Lung (tissue), 12 donors: ENCODE measurements around the gene RASAL2. TPM values are rescaled to one million over a fixed set of nuclear protein-coding genes. Genes with fewer than 3 reads are reported as not detected.
A peak's percentile ranks its signal among the peaks of the same experiment; 100 is the strongest.

ENCODE experiments used
- ATAC-seq: fragments of 200-7000 bp; cut with Tn5 transposase; one replicate; pipeline ENCODE4 v1.9.1; 2020; ENCODE audit warnings: moderate number of reproducible peaks; ENCODE audit not compliant: insufficient read depth, low FRiP score
- DNase-seq, 3 donors: peaks; one replicate each; pipeline ENCODE4 v3.0.0-alpha.2; 2013 to 2017
- H3K27ac ChIP-seq, 2 donors: one replicate each; pipeline ENCODE4 v1.5.1; 2013; ENCODE audit warnings: mild to moderate bottlenecking in 2 of 2, moderate library complexity in 2 of 2, control low read depth in 1 of 2, inconsistent platforms in 1 of 2, low read depth in 1 of 2, low read length in 1 of 2
- H3K27me3 ChIP-seq, 3 donors: one replicate each; pipeline ENCODE4 v1.5.1; 2013; ENCODE audit warnings: low read length in 2 of 3; ENCODE audit not compliant: control insufficient read depth in 3 of 3, insufficient read depth in 3 of 3
- H3K36me3 ChIP-seq, 4 donors: one replicate each; pipeline ENCODE4 v1.5.1; 2013; ENCODE audit warnings: low read length in 4 of 4, mild to moderate bottlenecking in 1 of 4, moderate library complexity in 1 of 4; ENCODE audit not compliant: control insufficient read depth in 4 of 4, insufficient read depth in 4 of 4
- H3K4me1 ChIP-seq, 5 donors: one replicate each; pipeline ENCODE4 v1.5.1; 2013; ENCODE audit warnings: low read length in 5 of 5, mild to moderate bottlenecking in 2 of 5, moderate library complexity in 1 of 5; ENCODE audit not compliant: control insufficient read depth in 5 of 5, insufficient read depth in 5 of 5
- H3K4me3 ChIP-seq: one replicate; pipeline ENCODE4 v1.5.1; 2013; ENCODE audit warnings: mild to moderate bottlenecking, control low read depth, moderate library complexity
- H3K9ac ChIP-seq, 2 donors: one replicate each; pipeline ENCODE4 v1.5.1; 2013; ENCODE audit warnings: low read length in 2 of 2, control low read depth in 1 of 2; ENCODE audit not compliant: insufficient read depth in 1 of 2
- H3K9me3 ChIP-seq, 4 donors: one replicate each; pipeline ENCODE4 v1.5.1; 2013; ENCODE audit warnings: low read length in 3 of 4, mild to moderate bottlenecking in 1 of 4, moderate library complexity in 1 of 4; ENCODE audit not compliant: control insufficient read depth in 4 of 4, insufficient read depth in 3 of 4
- CTCF ChIP-seq: IDR thresholded peaks from 2 replicates; pipeline ENCODE4 v1.5.1; 2012; ENCODE audit warnings: mild to moderate bottlenecking; ENCODE audit errors: control extremely low read depth, extremely low read depth
- WGBS, 2 donors: extraction: QIAGEN DNeasy Blood & Tissue Kit; methylation state at CpG; one replicate each; pipeline ENCODE4 v1.1.7; 2013; 5-methylcytosine and 5-hydroxymethylcytosine counted together
- polyA plus RNA-seq, 2 donors: library from polyadenylated mRNA; stranded (reverse); fragments of 200-250 nt; gene quantifications; one replicate each; pipeline ENCODE4 v1.2.1, GENCODE V29; 2013
- total RNA-seq, 2 donors: library from RNA; depleted of rRNA in 1 of 2; stranded (reverse); fragments of >200 nt in 1 of 2; gene quantifications; one replicate each; pipeline ENCODE4 v1.2.1, GENCODE V29; 2014 to 2021
- donor health status: control.
- donor health status: control.
- donor health status: Bipolar disorder and iron deficiency.
- donor health status: healthy.
- donor health status: DM: yes; HTN: yes; CAD: no.

Gene RASAL2
- total and polyA plus RNA-seq, 4 donors: 4.9 to 34.8 (median 15.8) TPM

- Histone ChIP-seq H3K36me3 (no peaks in the 10 kb centered on the region), H3K9ac (no peak overlapping the region), H3K27me3 (no peaks in the 10 kb centered on the region), H3K4me1 (peaks cover 0 to 9% (median 0%) of the 10 kb centered on the region in 5 donors), H3K27ac (no peak overlapping the region), H3K9me3 (no peaks in the 10 kb centered on the region), H3K4me3 (no peak overlapping the region)
- TF ChIP-seq CTCF: no peak
- ATAC-seq (no peak), DNase-seq (no peak)
Observed at GRCh38 chr1:178300352-178300699, 206.4 kb downstream of the RASAL2 start.

GRCh38 chr1:178301141-178301540 lies 207.2 kb downstream of the RASAL2 start:
- ATAC-seq: no peak
- H3K27ac ChIP-seq: peak overlapping the region in 1 of 2 donors; percentile 2
- H3K36me3 ChIP-seq: no peaks in the 10 kb centered on the region
- TF ChIP-seq CTCF: no peak
- no peak for DNase-seq
- no peaks in the 10 kb centered on the region for H3K27me3 ChIP-seq
- no peaks in the 10 kb centered on the region for H3K9me3 ChIP-seq
- peaks cover 0 to 9% (median 0%) of the 10 kb centered on the region in 5 donors for H3K4me1 ChIP-seq
- WGBS, 2 donors: 71 to 91% methylated on average over 1 of the region's 1 CpG
- no peak overlapping the region for H3K9ac ChIP-seq
- H3K4me3 ChIP-seq: no peak overlapping the region

- H3K27me3 ChIP-seq: no peaks in the 10 kb centered on the region
- no peak for TF ChIP-seq CTCF
- no peak overlapping the region for H3K27ac ChIP-seq
- no peaks in the 10 kb centered on the region for H3K36me3 ChIP-seq
- no peaks in the 10 kb centered on the region for H3K9me3 ChIP-seq
- no peak for DNase-seq
- no peak for ATAC-seq
- no peak overlapping the region for H3K9ac ChIP-seq
- WGBS, 2 donors: 64 to 73% methylated on average over 1 of the region's 1 CpG
- H3K4me3 ChIP-seq: no peak overlapping the region
- peaks cover 0 to 12% (median 5%) of the 10 kb centered on the region in 5 donors for H3K4me1 ChIP-seq
Observed at GRCh38 chr1:178307264-178307663, 213.4 kb downstream of the RASAL2 start.

- Histone ChIP-seq H3K36me3 (no peaks in the 10 kb centered on the region), H3K27me3 (no peaks in the 10 kb centered on the region), H3K9me3 (no peaks in the 10 kb centered on the region), H3K27ac (no peak overlapping the region), H3K9ac (no peak overlapping the region), H3K4me1 (peaks cover 0 to 12% (median 5%) of the 10 kb centered on the region in 5 donors), H3K4me3 (no peak overlapping the region)
- DNase-seq: no peak
- no peak for TF ChIP-seq CTCF
- no peak for ATAC-seq
Observed at GRCh38 chr1:178308438-178308837, 214.5 kb downstream of the RASAL2 start.
